MG63 (cell line): ENCODE data around the gene NARF. TPM values are rescaled to one million over a fixed set of nuclear protein-coding genes. Genes with fewer than 3 reads are reported as not detected.
"Not testable (repeated sequence)": the region's sequence is repeated elsewhere in the genome, so short reads cannot be mapped to it uniquely, and the experiment has no call there.

Experiments
- DNase-seq: peaks from one replicate; pipeline ENCODE4 v3.0.0-alpha.2; 2020
- H3K27me3 ChIP-seq: fragments of 250-450 bp; sonication (Bioruptor Pico); 2 replicates; pipeline ENCODE4 v1.5.1; 2020; ENCODE audit warnings: mild to moderate bottlenecking, moderate library complexity
- H3K36me3 ChIP-seq: fragments of 250-450 bp; sonication (Bioruptor Pico); 2 replicates; pipeline ENCODE4 v1.5.1; 2020; ENCODE audit warnings: mild to moderate bottlenecking, moderate library complexity
- H3K4me3 ChIP-seq: fragments of 250-450 bp; sonication (Bioruptor Pico); 2 replicates; pipeline ENCODE4 v1.5.1; 2020; ENCODE audit warnings: mild to moderate bottlenecking, moderate library complexity
- H3K9me3 ChIP-seq: fragments of 250-450 bp; sonication (Bioruptor Pico); 2 replicates; pipeline ENCODE4 v1.5.1; 2020; ENCODE audit warnings: mild to moderate bottlenecking, moderate library complexity
- total RNA-seq: library from RNA; depleted of rRNA; stranded (reverse); fragments of >200 nt; shearing (Covaris generic); gene quantifications from 2 replicates; pipeline ENCODE4 v1.2.3, GENCODE V29; 2014; ENCODE audit warnings: low replicate concordance; rRNA removed

NARF gene
- total RNA-seq, 1 experiment from 2014 or later: 33.7 TPM

DNA sequence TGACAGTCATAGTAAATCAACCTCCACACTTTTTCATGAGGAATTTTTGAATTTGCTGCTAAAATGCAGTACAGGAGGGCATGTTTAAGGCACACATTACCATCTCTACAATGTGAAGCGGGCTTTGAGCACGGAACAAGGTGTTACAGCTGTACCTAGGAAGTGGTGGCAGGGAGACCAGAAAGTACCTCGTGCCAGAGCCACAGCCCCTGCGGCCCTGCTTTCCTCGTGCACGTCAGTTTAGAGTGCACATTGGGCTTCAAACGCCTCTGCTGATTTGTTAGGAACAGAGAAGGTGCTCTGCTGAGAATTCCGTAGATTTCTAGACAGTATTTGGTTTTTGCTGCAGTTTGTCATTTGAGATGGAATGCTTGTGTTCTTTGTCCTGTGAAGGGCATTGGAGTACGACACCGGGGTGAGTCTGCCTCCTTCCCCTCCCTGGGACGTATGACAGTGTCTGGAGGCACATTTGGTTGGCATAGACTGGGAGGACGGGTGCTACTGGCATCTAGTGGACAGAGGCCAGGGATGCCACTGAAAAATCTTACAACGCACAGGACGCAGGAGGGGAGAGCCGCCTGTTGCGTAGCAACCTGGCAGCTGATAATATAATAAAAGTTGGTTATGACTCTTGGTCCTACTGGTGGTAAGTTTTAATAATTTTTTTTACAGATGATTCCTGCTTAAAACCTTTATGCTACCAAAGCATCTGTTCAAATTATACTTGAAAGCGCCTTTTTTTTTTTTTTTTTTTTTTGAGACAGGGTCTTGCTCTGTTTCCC, 70.1 kb downstream of the NARF start:
- DNase-seq: peak; percentile 59
- Histone ChIP-seq H3K36me3 (peaks cover 10% of the 10 kb centered on the region), H3K9me3 (no peaks in the 10 kb centered on the region), H3K4me3 (no peak overlapping the region), H3K27me3 (no peaks in the 10 kb centered on the region)

DNA sequence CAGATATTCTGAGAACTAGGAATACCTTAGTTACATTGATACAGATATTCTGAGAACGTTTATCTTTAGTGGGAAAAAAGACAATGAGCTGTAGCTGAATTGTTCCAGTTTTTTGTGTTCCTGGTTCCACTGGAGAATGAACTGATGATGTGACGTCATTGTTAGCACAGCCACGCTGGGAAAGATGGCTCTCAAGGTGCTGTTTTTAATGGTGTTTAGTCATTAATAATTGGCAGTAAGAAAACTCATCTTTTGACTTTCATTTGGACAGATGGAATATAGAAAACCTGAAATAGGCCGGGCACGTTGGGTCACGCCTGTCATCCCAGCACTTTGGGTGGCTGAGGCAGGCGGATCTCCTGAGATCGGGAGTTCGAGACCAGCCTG, 71.4 kb downstream of the NARF start:
- no peak for DNase-seq
- Histone ChIP-seq H3K4me3 (no peak overlapping the region), H3K27me3 (no peaks in the 10 kb centered on the region), H3K36me3 (peaks cover 11% of the 10 kb centered on the region), H3K9me3 (no peaks in the 10 kb centered on the region)

DNA sequence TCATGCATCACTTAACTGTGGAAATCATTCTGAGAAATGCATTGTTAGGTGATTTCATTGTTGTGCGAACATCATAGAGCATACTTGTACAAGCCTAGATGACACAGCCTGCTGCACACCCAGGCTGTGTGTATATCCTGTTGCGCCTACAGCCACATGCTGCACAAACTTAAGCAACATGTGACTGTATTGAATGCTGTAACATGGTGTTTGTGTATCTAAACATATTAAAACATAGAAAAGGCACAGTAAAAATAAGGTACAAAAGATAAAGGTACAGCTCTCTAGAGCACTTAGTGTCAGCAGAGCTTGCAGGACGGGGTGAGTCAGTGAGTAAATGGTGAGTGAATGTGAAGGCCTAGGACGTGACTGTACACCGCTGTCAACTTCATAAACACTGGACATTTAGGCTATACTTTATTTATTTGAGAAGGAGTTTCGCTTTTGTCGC, 72.9 kb downstream of the NARF start:
- H3K9me3 ChIP-seq: no peaks in the 10 kb centered on the region
- no peak overlapping the region for H3K4me3 ChIP-seq
- H3K27me3 ChIP-seq: no peaks in the 10 kb centered on the region
- peaks cover 11% of the 10 kb centered on the region for H3K36me3 ChIP-seq
- DNase-seq: peak; percentile 59

DNA sequence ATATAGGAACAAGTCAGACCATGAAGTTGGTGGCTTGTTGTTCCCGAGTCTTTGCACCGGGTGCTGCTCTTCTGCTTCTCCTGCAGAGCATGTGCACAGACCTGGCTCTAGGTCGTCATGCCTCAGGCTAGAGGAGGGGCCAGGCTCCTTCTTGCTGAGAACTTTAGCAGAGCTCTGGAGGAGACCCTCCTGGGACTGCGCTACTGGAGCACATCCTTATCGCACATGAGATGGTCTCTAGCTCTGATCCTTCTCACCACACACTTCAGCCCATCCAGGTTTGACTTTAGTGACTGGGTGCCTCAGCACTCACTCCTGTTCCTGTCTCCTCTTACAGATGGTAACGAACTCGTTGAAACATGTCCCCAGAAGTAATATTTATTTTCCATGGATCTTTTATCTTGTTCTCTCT, 75.9 kb downstream of the NARF start:
- H3K9me3 ChIP-seq: no peaks in the 10 kb centered on the region
- no peaks in the 10 kb centered on the region for H3K27me3 ChIP-seq
- H3K4me3 ChIP-seq: no peak overlapping the region
- no peak for DNase-seq
- H3K36me3 ChIP-seq: peaks cover 13% of the 10 kb centered on the region; the same call in 1 of the 2 replicates

DNA sequence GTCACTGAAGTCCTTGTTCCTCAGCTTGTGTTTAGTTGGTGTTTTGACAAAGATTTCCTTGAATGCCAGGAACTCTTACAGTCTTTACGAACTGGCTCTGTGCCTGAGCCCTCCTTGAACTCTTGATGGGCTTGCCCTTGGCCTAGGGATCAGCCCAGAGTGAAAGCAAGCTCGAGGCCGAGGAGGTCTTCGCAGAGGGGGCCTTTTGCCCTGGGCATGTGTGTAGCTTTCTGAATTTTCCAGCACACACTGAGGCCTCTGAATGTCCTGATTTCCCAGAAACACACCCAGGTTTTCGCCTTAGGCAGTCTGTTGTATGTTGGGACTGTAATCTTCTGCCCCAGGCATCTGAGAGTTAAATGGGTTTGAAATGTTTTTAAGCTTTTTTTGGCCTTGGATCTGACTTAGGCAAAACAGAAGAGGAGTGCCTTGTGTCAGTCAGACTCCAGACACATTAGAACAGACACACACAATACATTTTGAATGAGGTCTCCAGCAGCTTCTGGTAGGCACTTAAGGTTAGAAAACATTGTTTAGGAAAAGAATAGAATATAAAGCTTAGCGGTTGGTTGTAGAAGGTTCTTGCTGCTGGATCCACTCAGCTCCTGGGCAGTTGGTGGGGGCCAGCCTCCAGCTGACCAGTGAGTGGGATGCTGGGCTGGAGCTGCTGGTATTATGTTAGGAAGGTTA, 78.1 kb downstream of the NARF start:
- peak; percentile 58 for DNase-seq
- H3K36me3 ChIP-seq: peaks cover 9% of the 10 kb centered on the region; the same call in 1 of the 2 replicates
- peak overlapping the region; percentile 2; the same call in 1 of the 2 replicates for H3K4me3 ChIP-seq
- H3K9me3 ChIP-seq: no peaks in the 10 kb centered on the region
- no peaks in the 10 kb centered on the region for H3K27me3 ChIP-seq

DNA sequence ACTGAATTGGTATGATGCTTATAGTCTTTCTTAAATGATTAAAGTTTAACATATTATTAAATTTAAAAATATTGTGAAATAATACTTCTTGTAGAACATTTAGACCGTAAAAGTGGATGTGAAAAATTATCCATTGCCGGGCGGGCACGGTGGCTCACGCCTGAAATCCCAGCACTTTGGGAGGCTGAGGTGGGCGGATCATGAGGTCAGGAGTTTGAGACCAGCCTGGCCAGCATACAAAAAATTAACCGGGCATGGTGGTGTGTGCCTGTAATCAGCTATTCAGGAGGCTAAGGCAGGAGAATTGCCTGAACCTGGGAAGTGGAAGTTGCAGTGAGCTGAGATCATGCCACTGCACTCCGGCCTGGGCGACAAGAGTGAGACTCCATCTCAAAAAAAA, 78.7 kb downstream of the NARF start:
- H3K36me3 ChIP-seq, H3K4me3 ChIP-seq, H3K27me3 ChIP-seq, DNase-seq, H3K9me3 ChIP-seq: not testable (repeated sequence)

DNA sequence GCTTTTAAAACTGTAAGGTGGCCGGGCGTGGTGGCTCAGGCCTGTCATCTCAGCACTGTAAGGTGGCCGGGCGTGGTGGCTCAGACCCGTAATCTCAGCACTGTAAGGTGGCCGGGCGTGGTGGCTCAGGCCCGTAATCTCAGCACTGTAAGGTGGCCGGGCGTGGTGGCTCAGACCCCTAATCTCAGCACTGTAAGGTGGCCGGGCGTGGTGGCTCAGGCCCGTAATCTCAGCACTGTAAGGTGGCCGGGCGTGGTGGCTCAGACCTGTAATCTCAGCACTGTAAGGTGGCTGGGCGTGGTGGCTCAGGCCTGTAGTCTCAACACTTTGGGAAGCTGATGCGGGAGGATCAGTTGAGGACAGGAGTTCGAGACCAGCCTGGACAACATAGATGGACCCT, 80.5 kb downstream of the NARF start:
- not testable (repeated sequence) for H3K4me3 ChIP-seq, DNase-seq, H3K9me3 ChIP-seq, H3K36me3 ChIP-seq, H3K27me3 ChIP-seq

Other genes with a start within 250 kb of the NARF start
- 6.9 and 8.2 TPM in 2 replicates for gene CCDC57, start 245.9 kb upstream of the NARF start, total RNA-seq
- gene SLC16A3, start 229.7 kb upstream of the NARF start, total RNA-seq: 529 and 652 TPM in 2 replicates
- 60.2 and 104 TPM in 2 replicates for gene CSNK1D, start 185.0 kb upstream of the NARF start, total RNA-seq
- not detected in 2 replicates for gene CD7, start 141.1 kb upstream of the NARF start, total RNA-seq
- 2.7 and 25.9 TPM in 2 replicates for gene SECTM1, start 125.0 kb upstream of the NARF start, total RNA-seq
- 2.3 TPM in 1 of 2 replicates, not detected in the other for gene TEX19, start 99.5 kb upstream of the NARF start, total RNA-seq
- not detected in 2 replicates for gene UTS2R, start 87.0 kb upstream of the NARF start, total RNA-seq
- gene HEXD, start 40.4 kb upstream of the NARF start, total RNA-seq: 12.1 and 15.3 TPM in 2 replicates
- 21.2 and 33.7 TPM in 2 replicates for gene OGFOD3, start 40.2 kb upstream of the NARF start, total RNA-seq
- gene CYBC1, start 8.0 kb upstream of the NARF start, total RNA-seq: 71.0 and 84.5 TPM in 2 replicates
- 42.6 and 48.5 TPM in 2 replicates for gene FOXK2, start 61.0 kb downstream of the NARF start, total RNA-seq
- 110 and 119 TPM in 2 replicates for gene WDR45B, start 189.7 kb downstream of the NARF start, total RNA-seq
- 11.1 and 11.6 TPM in 2 replicates for gene RAB40B, start 240.0 kb downstream of the NARF start, total RNA-seq